ENCODE measurements around the gene STBD1.

Gene STBD1

DNA sequence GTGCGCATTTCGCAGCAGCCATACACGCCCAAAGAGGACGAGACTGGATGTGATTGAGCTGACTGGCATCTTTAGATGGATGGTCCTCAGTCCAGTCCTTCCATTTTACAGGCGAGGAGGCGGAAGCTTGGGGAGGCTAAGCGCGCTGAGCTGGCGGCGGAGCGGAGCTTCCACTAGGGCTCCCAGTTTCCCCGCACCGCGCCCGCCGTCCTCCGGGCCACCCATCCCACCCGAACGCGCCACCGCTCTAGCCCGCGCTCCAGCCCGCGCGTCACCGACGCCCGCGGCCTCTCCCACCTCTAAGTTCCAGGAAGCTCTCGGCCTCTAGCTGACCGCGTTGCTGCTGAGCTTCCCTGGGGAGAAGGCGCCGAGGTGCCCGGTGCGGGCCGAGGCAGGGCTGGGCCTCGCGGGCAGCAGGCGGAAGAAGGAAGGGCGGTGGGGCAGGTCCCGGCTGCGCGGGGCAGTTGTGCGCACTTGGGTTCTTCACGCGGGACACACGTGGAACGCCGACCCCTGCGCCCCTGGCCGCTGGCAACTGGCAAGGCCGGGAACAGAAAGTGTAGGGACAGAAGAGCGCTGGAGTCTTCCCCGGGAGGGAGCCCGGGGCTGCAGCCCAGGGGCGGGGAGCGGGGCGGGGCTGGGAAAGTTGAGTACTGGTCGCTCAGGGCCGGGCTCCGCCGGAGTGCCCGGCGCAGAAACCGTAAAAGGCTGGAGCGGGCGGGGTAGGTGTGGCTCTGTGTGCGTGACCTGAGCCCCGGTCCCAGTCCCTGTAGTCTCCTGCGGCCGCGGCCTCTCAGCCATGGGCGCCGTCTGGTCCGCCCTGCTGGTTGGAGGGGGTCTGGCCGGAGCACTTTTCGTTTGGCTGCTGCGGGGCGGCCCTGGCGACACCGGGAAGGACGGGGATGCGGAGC is at the start of gene STBD1:
Gene STBD1, plus strand, starts transcription at position 763 of the 911 bp plus-strand sequence. Its CDS starts 37 bp downstream, at position 800.
- TF ChIP-seq, protein P1, sequence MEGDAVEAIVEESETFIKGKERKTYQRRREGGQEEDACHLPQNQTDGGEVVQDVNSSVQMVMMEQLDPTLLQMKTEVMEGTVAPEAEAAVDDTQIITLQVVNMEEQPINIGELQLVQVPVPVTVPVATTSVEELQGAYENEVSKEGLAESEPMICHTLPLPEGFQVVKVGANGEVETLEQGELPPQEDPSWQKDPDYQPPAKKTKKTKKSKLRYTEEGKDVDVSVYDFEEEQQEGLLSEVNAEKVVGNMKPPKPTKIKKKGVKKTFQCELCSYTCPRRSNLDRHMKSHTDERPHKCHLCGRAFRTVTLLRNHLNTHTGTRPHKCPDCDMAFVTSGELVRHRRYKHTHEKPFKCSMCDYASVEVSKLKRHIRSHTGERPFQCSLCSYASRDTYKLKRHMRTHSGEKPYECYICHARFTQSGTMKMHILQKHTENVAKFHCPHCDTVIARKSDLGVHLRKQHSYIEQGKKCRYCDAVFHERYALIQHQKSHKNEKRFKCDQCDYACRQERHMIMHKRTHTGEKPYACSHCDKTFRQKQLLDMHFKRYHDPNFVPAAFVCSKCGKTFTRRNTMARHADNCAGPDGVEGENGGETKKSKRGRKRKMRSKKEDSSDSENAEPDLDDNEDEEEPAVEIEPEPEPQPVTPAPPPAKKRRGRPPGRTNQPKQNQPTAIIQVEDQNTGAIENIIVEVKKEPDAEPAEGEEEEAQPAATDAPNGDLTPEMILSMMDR (IDR thresholded peaks at IDR 0.05; ENCODE audit: control insufficient read depth, insufficient read depth, low read depth, low read length, missing control alignments) = peak; percentile 1
- peak; percentile 24 for DNase-seq (ENCODE audit: low read depth)
- H3K4me3 ChIP-seq (ENCODE audit: control insufficient read depth, low read depth, low read length) = peak within 1 kb of the TSS; percentile 81

DNA sequence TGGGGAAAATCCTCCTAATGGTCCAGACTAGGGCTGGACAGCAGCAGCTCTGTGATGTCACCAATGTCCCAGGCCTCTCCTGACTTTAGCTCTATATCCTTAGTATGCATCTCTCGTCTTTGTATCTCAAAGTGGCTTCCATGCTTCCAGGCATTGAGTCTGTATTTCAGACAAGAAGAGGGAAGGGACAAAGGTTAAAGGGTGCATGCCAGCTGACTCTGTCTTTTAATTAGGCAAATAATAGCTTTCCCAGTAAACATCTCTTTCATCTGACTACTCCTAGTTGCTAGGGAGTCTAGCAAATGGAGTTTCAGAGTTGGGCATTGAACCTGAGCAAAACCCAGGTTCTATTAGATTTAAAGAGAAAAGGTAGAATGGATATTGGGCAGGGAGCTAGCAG is 49.6 kb upstream of the STBD1 start:
- DNase-seq (ENCODE audit: low read depth) = no peak
- TF ChIP-seq, protein P1 (IDR thresholded peaks at IDR 0.05; ENCODE audit: control insufficient read depth, insufficient read depth, low read depth, low read length, missing control alignments) = no peak
- H3K4me3 ChIP-seq (ENCODE audit: control insufficient read depth, low read depth, low read length) = no peak overlapping the region

DNA sequence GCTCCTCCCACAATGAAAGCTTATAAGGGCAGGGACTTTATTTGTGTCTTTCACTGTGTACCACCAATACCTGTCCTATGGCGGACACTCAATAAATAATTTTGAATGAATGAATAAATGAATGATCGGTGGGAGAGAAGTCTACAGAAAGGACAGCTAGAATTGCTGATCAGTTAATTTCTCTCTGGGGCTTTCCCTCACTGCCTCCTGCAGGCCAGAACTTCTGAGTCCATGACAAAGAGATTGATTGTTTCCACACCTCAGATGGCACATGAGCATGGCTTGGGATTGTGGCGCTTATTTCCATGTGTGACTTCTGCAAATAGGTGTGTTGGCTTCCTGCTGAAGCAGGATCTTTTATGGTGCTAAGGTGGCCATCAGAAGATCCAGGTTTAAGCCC is 48.7 kb upstream of the STBD1 start:
- TF ChIP-seq, protein P1 (IDR thresholded peaks at IDR 0.05; ENCODE audit: control insufficient read depth, insufficient read depth, low read depth, low read length, missing control alignments) = no peak
- H3K4me3 ChIP-seq (ENCODE audit: control insufficient read depth, low read depth, low read length) = no peak overlapping the region
- DNase-seq (ENCODE audit: low read depth) = no peak

DNA sequence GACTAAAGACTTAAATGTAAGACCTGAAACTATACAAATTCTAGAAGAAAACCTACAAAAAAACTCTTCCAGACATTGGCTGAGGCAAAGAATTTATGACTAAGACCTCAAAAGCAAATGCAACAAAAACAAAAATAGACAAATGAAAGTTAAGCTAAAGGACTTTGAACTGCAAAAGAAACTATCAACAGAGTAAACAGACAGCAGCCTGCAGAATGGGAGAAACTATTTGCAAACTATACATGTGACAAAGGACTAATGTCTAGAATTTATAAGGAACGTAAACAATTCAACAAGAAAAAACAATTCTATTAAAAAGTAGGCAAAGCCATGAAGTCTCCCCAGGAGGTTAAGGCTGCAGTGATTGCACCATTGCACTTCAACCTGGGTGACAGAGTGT is 46.0 kb upstream of the STBD1 start:
- no peak for DNase-seq (ENCODE audit: low read depth)
- TF ChIP-seq, protein P1 (IDR thresholded peaks at IDR 0.05; ENCODE audit: control insufficient read depth, insufficient read depth, low read depth, low read length, missing control alignments) = no peak
- H3K4me3 ChIP-seq (ENCODE audit: control insufficient read depth, low read depth, low read length) = no peak overlapping the region

DNA sequence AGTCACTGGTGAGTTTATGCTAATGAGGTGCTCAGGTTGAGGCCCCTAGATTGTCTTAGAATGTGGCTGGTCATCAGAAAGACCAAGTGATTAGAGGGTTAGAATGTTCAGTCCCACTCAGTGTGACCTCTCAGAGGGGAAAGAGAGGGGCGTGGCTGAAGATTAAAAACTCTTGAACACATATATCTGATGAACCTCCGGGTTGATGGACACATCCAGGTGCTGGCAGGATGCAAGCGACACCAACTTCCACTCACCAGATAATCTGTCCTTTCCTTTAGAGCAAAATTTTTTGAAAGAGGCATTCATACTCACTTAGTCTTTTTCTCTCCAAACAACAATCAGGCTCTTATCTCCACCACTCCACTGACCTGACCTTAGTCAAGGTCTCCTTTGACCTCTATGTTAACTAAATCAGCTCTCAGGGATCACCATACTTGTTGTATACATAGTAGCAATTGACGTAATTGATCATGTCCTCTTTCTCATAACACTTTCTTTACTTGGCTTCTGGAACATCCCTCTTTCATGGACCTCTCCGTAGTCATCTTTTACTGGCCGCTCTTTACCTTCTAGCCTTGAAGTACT is 40.8 kb upstream of the STBD1 start:
- no peak overlapping the region for H3K4me3 ChIP-seq (ENCODE audit: control insufficient read depth, low read depth, low read length)
- TF ChIP-seq, protein P1 (IDR thresholded peaks at IDR 0.05; ENCODE audit: control insufficient read depth, insufficient read depth, low read depth, low read length, missing control alignments) = no peak
- no peak for DNase-seq (ENCODE audit: low read depth)

DNA sequence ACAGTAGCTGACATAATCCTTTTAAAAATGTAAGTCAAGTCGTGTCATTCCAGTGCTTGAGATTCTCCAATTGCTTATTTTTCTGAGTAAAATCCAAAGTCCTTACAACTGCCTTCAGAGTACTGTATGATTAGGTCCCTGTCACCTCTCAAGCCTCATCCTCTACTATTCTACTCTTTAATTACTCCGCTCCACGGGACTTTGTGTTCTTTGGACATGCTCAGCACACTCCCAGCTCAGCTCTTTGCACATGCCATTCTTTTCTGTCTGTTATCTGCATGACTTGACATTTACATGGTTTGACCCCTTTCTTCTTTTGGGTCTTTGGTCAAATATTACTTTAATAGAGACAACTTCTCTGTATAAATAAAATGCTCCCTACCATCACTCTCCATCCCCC is 39.9 kb upstream of the STBD1 start:
- no peak for DNase-seq (ENCODE audit: low read depth)
- no peak overlapping the region for H3K4me3 ChIP-seq (ENCODE audit: control insufficient read depth, low read depth, low read length)
- TF ChIP-seq, protein P1 (IDR thresholded peaks at IDR 0.05; ENCODE audit: control insufficient read depth, insufficient read depth, low read depth, low read length, missing control alignments) = no peak

Data from AG09309 (cell line).